Eye (tissue), 1 donor: ENCODE measurements around the gene COG8.
A peak's percentile ranks its signal among the peaks of the same experiment; 100 is the strongest.
"Not testable (repeated sequence)": the region's sequence is repeated elsewhere in the genome, so short reads cannot be mapped to it uniquely, and the experiment has no call there.

ENCODE experiments used
- DNase-seq: peaks from one replicate; pipeline ENCODE4 v3.0.0-alpha.2; 2015

COG8 gene

GRCh38 chr16:69339289-69340094 is at the start of gene COG8, which contains the start of gene NIP7:
COG8 (minus strand) TSS chr16:69339564; CDS start chr16:69339552, 12 bp downstream.
NIP7 (plus strand) TSS chr16:69339772; CDS start chr16:69339830, 58 bp downstream.
- DNase-seq = peak; percentile 99

- no peak for DNase-seq
Measured at GRCh38 chr16:69386596-69386995, 47.2 kb upstream of the COG8 start.

GRCh38 chr16:69384974-69385373 is 45.6 kb upstream of the COG8 start:
- DNase-seq = peak; percentile 32

- no peak for DNase-seq
Measured at GRCh38 chr16:69382421-69382820, 43.1 kb upstream of the COG8 start.

- DNase-seq = no peak
Measured at GRCh38 chr16:69381231-69381630, 41.9 kb upstream of the COG8 start.

- no peak for DNase-seq
Measured at GRCh38 chr16:69378760-69379159, 39.4 kb upstream of the COG8 start.

GRCh38 chr16:69378036-69378435 is 38.7 kb upstream of the COG8 start:
- no peak for DNase-seq

GRCh38 chr16:69376393-69377059 is 37.2 kb upstream of the COG8 start:
- no peak for DNase-seq

- DNase-seq = no peak
Measured at GRCh38 chr16:69373019-69373418, 33.7 kb upstream of the COG8 start.

- no peak for DNase-seq
Measured at GRCh38 chr16:69371564-69371963, 32.2 kb upstream of the COG8 start.

- no peak for DNase-seq
Measured at GRCh38 chr16:69368866-69369265, 29.5 kb upstream of the COG8 start.

- no peak for DNase-seq
Measured at GRCh38 chr16:69367980-69368379, 28.6 kb upstream of the COG8 start.

GRCh38 chr16:69366431-69366830 is 27.1 kb upstream of the COG8 start:
- DNase-seq = no peak

GRCh38 chr16:69365901-69366300 is 26.5 kb upstream of the COG8 start:
- DNase-seq = no peak

- no peak for DNase-seq
Measured at GRCh38 chr16:69364088-69364487, 24.7 kb upstream of the COG8 start.

- no peak for DNase-seq
Measured at GRCh38 chr16:69363281-69363717, 23.9 kb upstream of the COG8 start.

GRCh38 chr16:69360070-69360469 is 20.7 kb upstream of the COG8 start:
- not testable (repeated sequence) for DNase-seq

- DNase-seq = no peak
Measured at GRCh38 chr16:69351309-69352027, 12.1 kb upstream of the COG8 start, which contains the start of gene TMED6. TMED6 (minus strand) TSS chr16:69351786; CDS start chr16:69351753, 33 bp downstream.

- DNase-seq = no peak
Measured at GRCh38 chr16:69350536-69351133, 11.3 kb upstream of the COG8 start.

GRCh38 chr16:69349536-69349935 is 10.2 kb upstream of the COG8 start:
- DNase-seq = no peak

- DNase-seq = no peak
Measured at GRCh38 chr16:69348222-69348621, 8.9 kb upstream of the COG8 start.

- DNase-seq = no peak
Measured at GRCh38 chr16:69346683-69347082, 7.3 kb upstream of the COG8 start.

- DNase-seq = no peak
Measured at GRCh38 chr16:69345923-69346322, 6.6 kb upstream of the COG8 start.
